Astrocyte (in vitro differentiated cells and primary cell): ENCODE results near the gene L3MBTL1. TPM values are rescaled to one million over a fixed set of nuclear protein-coding genes. Genes with fewer than 3 reads are reported as not detected.

Source experiments
- DNase-seq: peaks from one replicate; pipeline ENCODE4 v3.0.0-alpha.2; 2010; ENCODE audit warnings: low read depth
- FAIRE-seq: peaks from 2 replicates; lab custom pipeline; 2011; peaks lifted over from hg19 to GRCh38; lab: Jason Lieb, UNC
- H2AFZ ChIP-seq: 2 replicates; pipeline ENCODE4 v1.6.0; 2012; ENCODE audit warnings: low read depth, low read length, inconsistent platforms
- H3K27ac ChIP-seq: 2 replicates; pipeline ENCODE4 v1.5.1; 2011; ENCODE audit warnings: low read depth, low read length, inconsistent platforms
- H3K27me3 ChIP-seq: 2 replicates; pipeline ENCODE4 v1.6.0; 2011; ENCODE audit warnings: low read length, inconsistent platforms; ENCODE audit not compliant: insufficient read depth
- H3K36me3 ChIP-seq: 2 replicates; pipeline ENCODE4 v1.5.1; 2011; ENCODE audit warnings: low read length, inconsistent platforms; ENCODE audit not compliant: insufficient read depth
- H3K4me1 ChIP-seq: 2 replicates; pipeline ENCODE4 v1.5.1; 2011; ENCODE audit warnings: low read length, inconsistent platforms; ENCODE audit not compliant: insufficient read depth
- H3K4me2 ChIP-seq: 2 replicates; pipeline ENCODE4 v1.6.0; 2012; ENCODE audit warnings: low read length, inconsistent platforms
- H3K4me3 ChIP-seq: 2 replicates; pipeline ENCODE4 v1.5.1; 2011; ENCODE audit warnings: low read depth, mild to moderate bottlenecking, low read length, inconsistent platforms; ENCODE audit not compliant: insufficient read depth
- H3K79me2 ChIP-seq: 2 replicates; pipeline ENCODE4 v1.6.0; 2012; ENCODE audit warnings: mild to moderate bottlenecking, low read length, inconsistent platforms; ENCODE audit not compliant: insufficient read depth
- H3K9ac ChIP-seq: 2 replicates; pipeline ENCODE4 v1.6.0; 2012; ENCODE audit warnings: mild to moderate bottlenecking, low read length, inconsistent platforms
- H3K9me3 ChIP-seq: 2 replicates; pipeline ENCODE4 v1.5.1; 2012; ENCODE audit warnings: low read depth, mild to moderate bottlenecking, low read length, inconsistent platforms; ENCODE audit not compliant: insufficient read depth
- H4K20me1 ChIP-seq: 2 replicates; pipeline ENCODE4 v1.6.0; 2012; ENCODE audit warnings: low read length, inconsistent platforms; ENCODE audit not compliant: insufficient read depth
- H3K27ac Mint-ChIP-seq: one replicate; pipeline ENCODE4 v1.8.0; 2021; ENCODE audit warnings: mild to moderate bottlenecking, mixed read lengths; ENCODE audit not compliant: unreplicated experiment
- H3K27me3 Mint-ChIP-seq: one replicate; pipeline ENCODE4 v1.8.0; 2021; ENCODE audit warnings: low read depth, mixed read lengths; ENCODE audit not compliant: unreplicated experiment
- H3K36me3 Mint-ChIP-seq: one replicate; pipeline ENCODE4 v1.8.0; 2021; ENCODE audit warnings: low read depth, mixed read lengths; ENCODE audit not compliant: unreplicated experiment
- H3K4me1 Mint-ChIP-seq: one replicate; pipeline ENCODE4 v1.8.0; 2021; ENCODE audit warnings: low read depth, mixed read lengths; ENCODE audit not compliant: unreplicated experiment
- H3K4me3 Mint-ChIP-seq: one replicate; pipeline ENCODE4 v1.8.0; 2021; ENCODE audit warnings: mild to moderate bottlenecking, moderate library complexity, mixed read lengths; ENCODE audit not compliant: unreplicated experiment
- H3K9me3 Mint-ChIP-seq: one replicate; pipeline ENCODE4 v1.8.0; 2021; ENCODE audit warnings: mild to moderate bottlenecking, mixed read lengths; ENCODE audit not compliant: unreplicated experiment
- EZH2 ChIP-seq: IDR thresholded peaks from 2 replicates; pipeline ENCODE4 v1.6.1; 2012; ENCODE audit warnings: mild to moderate bottlenecking, low read length, inconsistent platforms; ENCODE audit not compliant: insufficient read depth
- total RNA-seq: library from RNA; stranded (reverse); gene quantifications from 2 replicates; pipeline ENCODE4 v1.2.1, GENCODE V29; 2021
- TF ChIP-seq, protein P1 (sequence below): IDR thresholded peaks from 2 replicates; pipeline ENCODE4 v1.5.1; 2011; ENCODE audit warnings: low read depth, mild to moderate bottlenecking, inconsistent platforms, low read length, moderate library complexity; ENCODE audit not compliant: insufficient read depth

Gene L3MBTL1
- total RNA-seq, 1 donor from 2014 or later, result 13.0 TPM

DNA sequence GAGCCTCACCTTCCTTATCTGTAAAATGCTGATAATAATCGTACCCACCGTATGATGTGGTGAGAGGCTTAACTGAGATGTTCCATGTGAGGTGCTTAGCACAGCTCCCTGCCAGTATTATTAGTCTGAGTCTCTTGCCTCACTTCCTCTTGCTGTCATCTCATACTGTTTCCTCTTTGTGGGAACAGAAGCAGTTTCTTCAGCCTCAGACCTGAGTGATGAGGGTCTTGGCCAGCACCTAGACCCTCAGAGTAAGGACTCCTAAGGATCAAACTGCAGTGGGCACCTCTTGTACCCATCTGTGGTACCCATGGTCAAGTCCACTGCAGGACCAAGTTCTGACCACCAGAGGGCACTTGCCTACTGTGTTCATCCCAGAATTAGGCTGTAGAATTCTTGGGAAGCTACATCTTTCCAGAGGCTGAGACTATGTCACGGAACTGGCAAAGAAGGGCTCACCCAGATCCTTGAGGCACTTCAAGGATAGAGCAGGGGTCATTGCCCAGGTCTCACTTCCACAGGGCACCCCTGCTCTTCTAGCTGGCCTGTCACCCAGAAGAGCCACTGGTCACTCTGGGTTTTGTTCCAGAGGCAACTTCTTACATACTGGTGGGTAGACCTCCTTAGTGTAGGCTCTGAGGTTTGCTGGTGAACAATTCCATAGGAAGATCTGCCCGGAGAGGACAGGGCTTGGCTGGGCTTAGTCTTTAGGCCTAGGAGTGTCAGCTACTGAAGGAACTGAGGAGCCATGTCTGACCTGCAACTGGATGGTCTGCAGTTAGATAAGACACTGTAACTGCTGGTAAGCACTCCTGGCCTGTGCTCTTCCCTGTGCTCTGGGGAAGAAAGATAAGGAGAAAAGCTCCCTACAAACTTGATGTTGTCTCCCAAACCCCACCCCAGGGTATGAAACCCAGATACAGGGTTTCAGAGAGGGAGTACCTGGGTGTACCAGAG is 30.7 kb downstream of the L3MBTL1 start:
- Histone ChIP-seq H3K27me3 (no peaks in the 10 kb centered on the region), H3K9me3 (no peaks in the 10 kb centered on the region), H3K4me3 (no peak overlapping the region), H2AFZ (no peak overlapping the region), H3K4me2 (no peak overlapping the region), H3K79me2 (no peaks in the 10 kb centered on the region), H3K27ac (no peak overlapping the region), H3K4me1 (no peaks in the 10 kb centered on the region), H3K9ac (no peak overlapping the region), H4K20me1 (peaks cover 7% of the 10 kb centered on the region), H3K36me3 (no peaks in the 10 kb centered on the region)
- Mint-ChIP-seq H3K4me3 (no peak overlapping the region), H3K27me3 (peaks cover 5% of the 10 kb centered on the region), H3K9me3 (peaks cover 2% of the 10 kb centered on the region), H3K4me1 (peaks cover 2% of the 10 kb centered on the region), H3K27ac (no peak overlapping the region), H3K36me3 (peaks cover 14% of the 10 kb centered on the region)
- peak; percentile 27 for DNase-seq
- peak; percentile 23 for FAIRE-seq
- TF ChIP-seq, protein P1, sequence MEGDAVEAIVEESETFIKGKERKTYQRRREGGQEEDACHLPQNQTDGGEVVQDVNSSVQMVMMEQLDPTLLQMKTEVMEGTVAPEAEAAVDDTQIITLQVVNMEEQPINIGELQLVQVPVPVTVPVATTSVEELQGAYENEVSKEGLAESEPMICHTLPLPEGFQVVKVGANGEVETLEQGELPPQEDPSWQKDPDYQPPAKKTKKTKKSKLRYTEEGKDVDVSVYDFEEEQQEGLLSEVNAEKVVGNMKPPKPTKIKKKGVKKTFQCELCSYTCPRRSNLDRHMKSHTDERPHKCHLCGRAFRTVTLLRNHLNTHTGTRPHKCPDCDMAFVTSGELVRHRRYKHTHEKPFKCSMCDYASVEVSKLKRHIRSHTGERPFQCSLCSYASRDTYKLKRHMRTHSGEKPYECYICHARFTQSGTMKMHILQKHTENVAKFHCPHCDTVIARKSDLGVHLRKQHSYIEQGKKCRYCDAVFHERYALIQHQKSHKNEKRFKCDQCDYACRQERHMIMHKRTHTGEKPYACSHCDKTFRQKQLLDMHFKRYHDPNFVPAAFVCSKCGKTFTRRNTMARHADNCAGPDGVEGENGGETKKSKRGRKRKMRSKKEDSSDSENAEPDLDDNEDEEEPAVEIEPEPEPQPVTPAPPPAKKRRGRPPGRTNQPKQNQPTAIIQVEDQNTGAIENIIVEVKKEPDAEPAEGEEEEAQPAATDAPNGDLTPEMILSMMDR, result peak; percentile 95
- no peak for TF ChIP-seq EZH2

DNA sequence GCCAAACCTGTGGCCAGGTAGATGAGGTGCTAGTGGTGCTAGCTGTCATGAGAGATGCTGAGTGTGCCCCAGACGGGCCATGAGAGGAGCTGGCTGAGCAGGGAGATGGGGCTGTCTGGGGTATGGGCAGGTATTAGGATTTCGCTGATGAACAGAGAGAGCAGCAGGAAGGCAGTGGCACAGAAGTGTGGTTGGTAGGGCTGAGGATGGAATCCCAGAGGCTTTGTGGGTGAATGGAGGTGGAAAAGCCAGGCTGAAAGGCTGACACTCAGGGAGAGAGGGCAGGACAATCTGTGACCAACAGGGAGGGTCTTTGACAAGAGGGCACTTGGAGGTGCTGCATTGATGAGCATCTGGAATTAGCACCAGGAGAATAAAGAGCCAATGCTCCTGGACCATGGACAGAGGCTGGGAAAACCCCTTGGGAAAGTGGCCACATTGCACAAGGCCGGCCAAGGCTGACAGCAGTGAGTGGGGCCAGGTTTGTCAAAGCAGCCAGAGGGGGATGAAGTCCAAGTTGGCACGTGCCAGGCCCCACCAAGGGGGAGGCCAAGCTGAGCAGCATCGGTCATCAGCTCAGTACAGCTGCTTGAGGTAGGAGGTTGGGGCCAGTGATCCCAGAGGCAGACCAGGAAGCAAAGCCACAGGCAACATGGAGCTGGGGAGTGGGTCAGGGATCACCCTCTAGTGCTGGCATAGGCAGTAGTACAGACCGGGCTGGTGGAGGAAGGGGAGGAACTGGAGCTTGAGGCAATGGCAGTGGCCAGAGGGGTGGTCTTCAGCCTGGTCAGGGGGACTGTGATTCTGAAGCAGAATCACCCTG is 31.6 kb downstream of the L3MBTL1 start:
- Histone ChIP-seq H2AFZ (no peak overlapping the region), H3K79me2 (no peaks in the 10 kb centered on the region), H3K4me2 (no peak overlapping the region), H3K36me3 (no peaks in the 10 kb centered on the region), H3K9me3 (no peaks in the 10 kb centered on the region), H3K4me3 (no peak overlapping the region), H3K27me3 (no peaks in the 10 kb centered on the region), H4K20me1 (peaks cover 7% of the 10 kb centered on the region), H3K9ac (no peak overlapping the region), H3K4me1 (no peaks in the 10 kb centered on the region), H3K27ac (no peak overlapping the region)
- Mint-ChIP-seq H3K4me1 (peaks cover 2% of the 10 kb centered on the region), H3K36me3 (peaks cover 9% of the 10 kb centered on the region), H3K9me3 (peaks cover 2% of the 10 kb centered on the region), H3K27me3 (peaks cover 5% of the 10 kb centered on the region), H3K27ac (no peak overlapping the region), H3K4me3 (no peak overlapping the region)
- no peak for FAIRE-seq
- no peak for DNase-seq
- TF ChIP-seq, protein P1, result no peak
- no peak for TF ChIP-seq EZH2
